ENCODE results near the gene ZNF548.

- TF ChIP-seq CTCF (conservative IDR thresholded peaks at IDR 0.05), result no peak
- peak; percentile 72 for TF ChIP-seq ZFX (IDR thresholded peaks at IDR 0.05)
These were observed 45.7 kb downstream of the ZNF548 start, which contains the start of gene ZNF749 for GRCh38 chr19:57435062-57435978.
